CD4-positive, alpha-beta T cell treated with Interleukin-15 for 1 hour (primary cell): Measurements from ENCODE around the gene GDPD5.

Experiments
- DNase-seq: peaks from one replicate; pipeline ENCODE4 v3.0.0-alpha.2; 2020

Gene GDPD5

GRCh38 chr11:75487365-75487764 is 38.4 kb downstream of the GDPD5 start:
- DNase-seq: no peak

GRCh38 chr11:75485742-75486141 is 40.0 kb downstream of the GDPD5 start:
- no peak for DNase-seq

- DNase-seq: no peak
Observed at GRCh38 chr11:75482931-75483469, 42.7 kb downstream of the GDPD5 start.

- no peak for DNase-seq
Observed at GRCh38 chr11:75481922-75482606, 43.7 kb downstream of the GDPD5 start.

- no peak for DNase-seq
Observed at GRCh38 chr11:75481223-75481921, 44.4 kb downstream of the GDPD5 start.

GRCh38 chr11:75480185-75481175 is 45.3 kb downstream of the GDPD5 start:
- DNase-seq: no peak

GRCh38 chr11:75479597-75480145 is 46.1 kb downstream of the GDPD5 start:
- DNase-seq: no peak

- no peak for DNase-seq
Observed at GRCh38 chr11:75478783-75479596, 46.8 kb downstream of the GDPD5 start.

GRCh38 chr11:75477614-75477935 is 48.2 kb downstream of the GDPD5 start:
- no peak for DNase-seq

GRCh38 chr11:75476739-75477613 is 48.8 kb downstream of the GDPD5 start:
- DNase-seq: no peak

GRCh38 chr11:75475767-75476650 is 49.7 kb downstream of the GDPD5 start:
- no peak for DNase-seq

GRCh38 chr11:75474878-75475766 is 50.6 kb downstream of the GDPD5 start:
- peak; percentile 59 for DNase-seq

GRCh38 chr11:75474240-75474639 is 51.5 kb downstream of the GDPD5 start:
- DNase-seq: no peak

GRCh38 chr11:75473684-75474083 is 52.1 kb downstream of the GDPD5 start:
- DNase-seq: no peak

GRCh38 chr11:75472081-75472732 is 53.5 kb downstream of the GDPD5 start:
- DNase-seq: no peak

- DNase-seq: no peak
Observed at GRCh38 chr11:75471176-75471973, 54.4 kb downstream of the GDPD5 start.

GRCh38 chr11:75470476-75471080 is 55.2 kb downstream of the GDPD5 start:
- no peak for DNase-seq
